ENCODE measurements around the gene LCMT2. TPM values are rescaled to one million over a fixed set of nuclear protein-coding genes. Genes with fewer than 3 reads are reported as not detected.

Gene LCMT2
- total RNA-seq, 1 donor from 2014 or later: 4.7 TPM

DNA sequence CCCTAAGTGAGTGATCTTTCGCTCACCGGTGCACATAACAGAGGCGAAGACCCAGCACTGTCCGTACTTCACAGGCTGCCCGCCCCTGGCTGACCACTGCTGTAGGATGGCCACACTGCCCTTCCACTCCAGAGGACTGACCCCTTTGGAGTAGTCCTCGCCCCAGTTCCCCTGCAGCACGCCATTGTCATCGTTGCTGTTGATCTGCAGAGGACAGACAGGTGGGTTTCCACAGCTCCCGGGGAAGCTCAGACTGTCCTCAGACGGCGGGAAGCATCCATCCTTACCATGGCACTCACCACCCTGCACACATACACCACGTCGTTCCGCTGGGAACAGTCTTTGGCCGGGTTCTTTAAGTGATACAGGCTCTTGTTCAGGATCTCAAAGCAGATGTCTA, 43.1 kb downstream of the LCMT2 start:
- H3K9me3 ChIP-seq (ENCODE audit: insufficient read depth, low read depth, low read length): no peaks in the 10 kb centered on the region
- peaks cover 7% of the 10 kb centered on the region for H3K9me3 Mint-ChIP-seq (ENCODE audit: unreplicated experiment)
- H3K4me1 ChIP-seq (ENCODE audit: insufficient read depth, low read length): no peaks in the 10 kb centered on the region
- H3K27me3 ChIP-seq (ENCODE audit: insufficient read depth, low read length): peaks cover 24% of the 10 kb centered on the region
- no peak overlapping the region for H3K9ac ChIP-seq (ENCODE audit: low read length)
- no peak overlapping the region for H3K27ac Mint-ChIP-seq (ENCODE audit: unreplicated experiment)
- no peak overlapping the region for H3K4me3 Mint-ChIP-seq (ENCODE audit: unreplicated experiment)
- no peak overlapping the region for H2AFZ ChIP-seq (ENCODE audit: low read depth, low read length)
- TF ChIP-seq EZH2 (IDR thresholded peaks at IDR 0.05; ENCODE audit: insufficient read depth, low read length): no peak
- TF ChIP-seq, protein P1, sequence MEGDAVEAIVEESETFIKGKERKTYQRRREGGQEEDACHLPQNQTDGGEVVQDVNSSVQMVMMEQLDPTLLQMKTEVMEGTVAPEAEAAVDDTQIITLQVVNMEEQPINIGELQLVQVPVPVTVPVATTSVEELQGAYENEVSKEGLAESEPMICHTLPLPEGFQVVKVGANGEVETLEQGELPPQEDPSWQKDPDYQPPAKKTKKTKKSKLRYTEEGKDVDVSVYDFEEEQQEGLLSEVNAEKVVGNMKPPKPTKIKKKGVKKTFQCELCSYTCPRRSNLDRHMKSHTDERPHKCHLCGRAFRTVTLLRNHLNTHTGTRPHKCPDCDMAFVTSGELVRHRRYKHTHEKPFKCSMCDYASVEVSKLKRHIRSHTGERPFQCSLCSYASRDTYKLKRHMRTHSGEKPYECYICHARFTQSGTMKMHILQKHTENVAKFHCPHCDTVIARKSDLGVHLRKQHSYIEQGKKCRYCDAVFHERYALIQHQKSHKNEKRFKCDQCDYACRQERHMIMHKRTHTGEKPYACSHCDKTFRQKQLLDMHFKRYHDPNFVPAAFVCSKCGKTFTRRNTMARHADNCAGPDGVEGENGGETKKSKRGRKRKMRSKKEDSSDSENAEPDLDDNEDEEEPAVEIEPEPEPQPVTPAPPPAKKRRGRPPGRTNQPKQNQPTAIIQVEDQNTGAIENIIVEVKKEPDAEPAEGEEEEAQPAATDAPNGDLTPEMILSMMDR (IDR thresholded peaks at IDR 0.05; ENCODE audit: insufficient read depth, low read depth, low read length): no peak
- no peak for DNase-seq (ENCODE audit: low read depth)
- no peak for FAIRE-seq
- H3K27me3 Mint-ChIP-seq (ENCODE audit: low read depth, unreplicated experiment): peaks cover 33% of the 10 kb centered on the region
- no peaks in the 10 kb centered on the region for H3K36me3 ChIP-seq (ENCODE audit: insufficient read depth, low read length)
- no peaks in the 10 kb centered on the region for H3K36me3 Mint-ChIP-seq (ENCODE audit: low read depth, unreplicated experiment)
- H4K20me1 ChIP-seq (ENCODE audit: insufficient read depth, low read length): no peaks in the 10 kb centered on the region
- no peak overlapping the region for H3K4me3 ChIP-seq (ENCODE audit: insufficient read depth, low read depth, low read length)
- H3K79me2 ChIP-seq (ENCODE audit: insufficient read depth, low read length): no peaks in the 10 kb centered on the region
- H3K4me2 ChIP-seq (ENCODE audit: low read length): no peak overlapping the region
- no peaks in the 10 kb centered on the region for H3K4me1 Mint-ChIP-seq (ENCODE audit: low read depth, unreplicated experiment)
- no peak overlapping the region for H3K27ac ChIP-seq (ENCODE audit: low read depth, low read length)

DNA sequence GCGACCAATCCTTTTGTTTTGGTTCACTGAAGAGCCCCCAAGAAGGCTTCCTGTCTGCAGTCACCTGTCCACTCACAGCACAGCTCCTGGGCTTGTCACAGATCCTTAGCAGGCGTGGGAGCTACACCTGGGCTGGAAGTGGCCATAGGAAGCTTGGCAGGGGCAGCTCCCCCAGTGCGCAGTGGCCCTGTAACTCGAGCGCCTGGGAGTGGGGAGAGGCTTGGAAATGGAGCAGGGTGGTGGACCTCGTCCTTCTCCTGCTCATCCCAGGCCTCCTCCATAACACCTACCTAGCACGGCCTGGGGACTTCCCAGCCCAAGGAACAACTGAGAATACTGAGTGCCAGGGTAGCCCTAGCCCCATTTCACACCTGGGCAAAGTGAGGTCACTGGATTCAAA, 44.3 kb downstream of the LCMT2 start:
- H3K9ac ChIP-seq (ENCODE audit: low read length): no peak overlapping the region
- Mint-ChIP-seq H3K4me1 (ENCODE audit: low read depth, unreplicated experiment) (no peaks in the 10 kb centered on the region), H3K9me3 (ENCODE audit: unreplicated experiment) (peaks cover 6% of the 10 kb centered on the region), H3K4me3 (ENCODE audit: unreplicated experiment) (no peak overlapping the region), H3K27me3 (ENCODE audit: low read depth, unreplicated experiment) (peaks cover 26% of the 10 kb centered on the region), H3K27ac (ENCODE audit: unreplicated experiment) (no peak overlapping the region), H3K36me3 (ENCODE audit: low read depth, unreplicated experiment) (no peaks in the 10 kb centered on the region)
- no peaks in the 10 kb centered on the region for H4K20me1 ChIP-seq (ENCODE audit: insufficient read depth, low read length)
- FAIRE-seq (no peak), DNase-seq (ENCODE audit: low read depth) (no peak)
- no peak overlapping the region for H3K27ac ChIP-seq (ENCODE audit: low read depth, low read length)
- H2AFZ ChIP-seq (ENCODE audit: low read depth, low read length): no peak overlapping the region
- H3K4me3 ChIP-seq (ENCODE audit: insufficient read depth, low read depth, low read length): no peak overlapping the region
- no peaks in the 10 kb centered on the region for H3K36me3 ChIP-seq (ENCODE audit: insufficient read depth, low read length)
- no peaks in the 10 kb centered on the region for H3K9me3 ChIP-seq (ENCODE audit: insufficient read depth, low read depth, low read length)
- no peaks in the 10 kb centered on the region for H3K79me2 ChIP-seq (ENCODE audit: insufficient read depth, low read length)
- TF ChIP-seq, protein P1 (IDR thresholded peaks at IDR 0.05; ENCODE audit: insufficient read depth, low read depth, low read length): no peak
- no peak for TF ChIP-seq EZH2 (IDR thresholded peaks at IDR 0.05; ENCODE audit: insufficient read depth, low read length)
- H3K4me2 ChIP-seq (ENCODE audit: low read length): no peak overlapping the region
- no peaks in the 10 kb centered on the region for H3K4me1 ChIP-seq (ENCODE audit: insufficient read depth, low read length)
- peaks cover 24% of the 10 kb centered on the region for H3K27me3 ChIP-seq (ENCODE audit: insufficient read depth, low read length)

- no peak overlapping the region for H3K27ac ChIP-seq (ENCODE audit: low read depth, low read length)
- no peaks in the 10 kb centered on the region for H3K9me3 ChIP-seq (ENCODE audit: insufficient read depth, low read depth, low read length)
- Mint-ChIP-seq H3K27ac (ENCODE audit: unreplicated experiment) (no peak overlapping the region), H3K9me3 (ENCODE audit: unreplicated experiment) (peaks cover 1% of the 10 kb centered on the region), H3K27me3 (ENCODE audit: low read depth, unreplicated experiment) (peaks cover 27% of the 10 kb centered on the region), H3K4me3 (ENCODE audit: unreplicated experiment) (no peak overlapping the region), H3K36me3 (ENCODE audit: low read depth, unreplicated experiment) (no peaks in the 10 kb centered on the region), H3K4me1 (ENCODE audit: low read depth, unreplicated experiment) (no peaks in the 10 kb centered on the region)
- no peak overlapping the region for H3K4me3 ChIP-seq (ENCODE audit: insufficient read depth, low read depth, low read length)
- peaks cover 24% of the 10 kb centered on the region for H3K27me3 ChIP-seq (ENCODE audit: insufficient read depth, low read length)
- peak; percentile 28 for DNase-seq (ENCODE audit: low read depth)
- no peak for TF ChIP-seq EZH2 (IDR thresholded peaks at IDR 0.05; ENCODE audit: insufficient read depth, low read length)
- TF ChIP-seq, protein P1 (IDR thresholded peaks at IDR 0.05; ENCODE audit: insufficient read depth, low read depth, low read length): peak; percentile 94
- H3K9ac ChIP-seq (ENCODE audit: low read length): no peak overlapping the region
- no peaks in the 10 kb centered on the region for H3K79me2 ChIP-seq (ENCODE audit: insufficient read depth, low read length)
- H4K20me1 ChIP-seq (ENCODE audit: insufficient read depth, low read length): no peaks in the 10 kb centered on the region
- no peaks in the 10 kb centered on the region for H3K4me1 ChIP-seq (ENCODE audit: insufficient read depth, low read length)
- H3K36me3 ChIP-seq (ENCODE audit: insufficient read depth, low read length): no peaks in the 10 kb centered on the region
- FAIRE-seq: peak; percentile 73
- H2AFZ ChIP-seq (ENCODE audit: low read depth, low read length): no peak overlapping the region
- no peak overlapping the region for H3K4me2 ChIP-seq (ENCODE audit: low read length)
Observed at GRCh38 chr15:43285609-43286037, 44.8 kb downstream of the LCMT2 start.

All from astrocyte (in vitro differentiated cells and primary cell).